GM23248 (cell line): ENCODE results near the gene MATN3. TPM values are rescaled to one million over a fixed set of nuclear protein-coding genes. Genes with fewer than 3 reads are reported as not detected.

ENCODE experiments used
- DNase-seq: peaks from one replicate; pipeline ENCODE4 v3.0.0-alpha.2; 2015
- H2AFZ ChIP-seq: fragments of 200-600 bp; sonication (generic); 2 replicates; pipeline ENCODE4 v1.6.1; 2016; ENCODE audit warnings: antibody characterized with exemption
- H3F3A ChIP-seq: fragments of 200-600 bp; sonication (generic); 2 replicates; pipeline ENCODE4 v1.6.1; 2016; ENCODE audit warnings: mild to moderate bottlenecking, antibody characterized with exemption, mixed run types; ENCODE audit not compliant: insufficient read depth
- H3K27ac ChIP-seq: fragments of 200-600 bp; sonication (generic); 2 replicates; pipeline ENCODE4 v1.5.1; 2016; ENCODE audit warnings: mild to moderate bottlenecking
- H3K27me3 ChIP-seq: fragments of 200-600 bp; sonication (generic); replicated peaks from 2 replicates; pipeline ENCODE4 v1.6.1; 2016; ENCODE audit warnings: mild to moderate bottlenecking; ENCODE audit not compliant: insufficient read depth
- H3K36me3 ChIP-seq: fragments of 200-600 bp; sonication (generic); 2 replicates; pipeline ENCODE4 v1.6.1; 2016; ENCODE audit warnings: low read depth, mild to moderate bottlenecking
- H3K4me1 ChIP-seq: fragments of 200-600 bp; sonication (generic); 2 replicates; pipeline ENCODE4 v1.6.1; 2016; ENCODE audit warnings: mild to moderate bottlenecking; ENCODE audit not compliant: insufficient read depth
- H3K4me2 ChIP-seq: fragments of 200-600 bp; sonication (generic); one replicate; pipeline ENCODE4 v1.6.1; 2016; ENCODE audit warnings: mild to moderate bottlenecking; ENCODE audit not compliant: unreplicated experiment
- H3K4me3 ChIP-seq: fragments of 200-600 bp; sonication (generic); 2 replicates; pipeline ENCODE4 v1.5.1; 2016; ENCODE audit warnings: mild to moderate bottlenecking
- H3K79me2 ChIP-seq: fragments of 200-600 bp; sonication (generic); 2 replicates; pipeline ENCODE4 v1.6.1; 2016; ENCODE audit warnings: mild to moderate bottlenecking; ENCODE audit not compliant: insufficient read depth
- H3K9ac ChIP-seq: fragments of 200-600 bp; sonication (generic); 2 replicates; pipeline ENCODE4 v1.6.1; 2016; ENCODE audit warnings: mild to moderate bottlenecking
- H3K9me2 ChIP-seq: fragments of 200-600 bp; sonication (generic); 2 replicates; pipeline ENCODE4 v1.6.1; 2016; ENCODE audit warnings: mixed run types, mild to moderate bottlenecking, moderate library complexity; ENCODE audit not compliant: insufficient read depth
- H3K9me3 ChIP-seq: fragments of 200-600 bp; sonication (generic); one replicate; pipeline ENCODE4 v1.6.1; 2017; ENCODE audit warnings: low read depth
- H4K20me1 ChIP-seq: fragments of 200-600 bp; sonication (generic); 2 replicates; pipeline ENCODE4 v1.6.0; 2016; ENCODE audit not compliant: insufficient read depth
- EZH2 ChIP-seq: fragments of 200-600 bp; sonication (generic); IDR thresholded peaks from 2 replicates; pipeline ENCODE4 v1.6.1; 2018; ENCODE audit warnings: antibody characterized with exemption, mild to moderate bottlenecking; ENCODE audit not compliant: insufficient read depth, poor library complexity, severe bottlenecking
- EZH2phosphoT487 ChIP-seq: fragments of 200-600 bp; sonication (generic); IDR thresholded peaks from 2 replicates; pipeline ENCODE4 v1.6.1; 2018; ENCODE audit warnings: antibody characterized with exemption, moderate library complexity, mild to moderate bottlenecking, low read depth; ENCODE audit not compliant: insufficient read depth
- WGBS, 2 experiments: methylation state at CpG; one replicate each; pipeline ENCODE4 v1.1.6; 2015 to 2017; ENCODE audit warnings: low lambda C conversion rate in 2 of 2, low coverage in 1 of 2; ENCODE audit errors: missing lambda C conversion rate in 2 of 2; 5-methylcytosine and 5-hydroxymethylcytosine counted together
- in situ Hi-C: fragments of 300-500 bp; cut with MboI; formaldehyde crosslinking; loops from 2 replicates; pipeline ENCODE4 v1.15.0; 2020
- polyA plus RNA-seq: library from polyadenylated mRNA; unstranded; fragments of >200 nt; fragmentation: Nextera tagmentation; extraction: Ambion mirVana; gene quantifications from 2 replicates; pipeline ENCODE4 v1.2.1, GENCODE V29; 2016
- total RNA-seq: library from RNA; depleted of rRNA; stranded (reverse); fragments of >200 nt; shearing (Covaris generic); gene quantifications from 2 replicates; pipeline ENCODE4 v1.2.3, GENCODE V29; 2014; rRNA removed

Gene MATN3
- total RNA-seq: 0.25 and 0.54 TPM in 2 replicates
- polyA plus RNA-seq: 1.7 and 2.0 TPM in 2 replicates

- Histone ChIP-seq H3K79me2 (no peaks in the 10 kb centered on the region), H3K27ac (no peak within 1 kb of the TSS), H3K4me2 (peak within 1 kb of the TSS; percentile 86), H3K9me2 (no peaks in the 10 kb centered on the region), H3F3A (no peaks in the 10 kb centered on the region), H2AFZ (peak within 1 kb of the TSS; percentile 95), H3K9me3 (no peaks in the 10 kb centered on the region), H3K9ac (peak within 1 kb of the TSS; percentile 71), H3K4me1 (no peaks in the 10 kb centered on the region), H3K4me3 (peak within 1 kb of the TSS; percentile 70), H4K20me1 (no peaks in the 10 kb centered on the region), H3K27me3 (peaks cover 5% of the 10 kb centered on the region; the same call in 1 of the 2 replicates), H3K36me3 (no peaks in the 10 kb centered on the region)
- peak; percentile 65 for DNase-seq
- in situ Hi-C loops: loop anchor here (5.0 kb wide), 1 partner anchor 80 kb away; no protein-coding TSS in a partner anchor
- no peak for TF ChIP-seq EZH2
- no peak for TF ChIP-seq EZH2phosphoT487
- WGBS, 2 experiments: 1 to 4% methylated on average over 47 to 76 of the region's 87 CpGs
These were observed at the start of gene MATN3 for GRCh38 chr2:20012282-20013125. MATN3 (minus strand) TSS chr2:20012668; CDS start chr2:20012631, 37 bp downstream.

- Histone ChIP-seq H2AFZ (no peak overlapping the region), H3K4me2 (peak overlapping the region; percentile 61), H3K4me3 (0 out of 2 replicates have a peak overlapping the region, but pooled peaks have one; percentile 34), H3K36me3 (no peaks in the 10 kb centered on the region), H3K9me2 (no peaks in the 10 kb centered on the region), H4K20me1 (no peaks in the 10 kb centered on the region), H3K9me3 (no peaks in the 10 kb centered on the region), H3K27ac (peak overlapping the region; percentile 92), H3K27me3 (no peaks in the 10 kb centered on the region), H3K79me2 (no peaks in the 10 kb centered on the region), H3F3A (peaks cover 39% of the 10 kb centered on the region), H3K4me1 (peaks cover 32% of the 10 kb centered on the region), H3K9ac (peak overlapping the region; percentile 62)
- no peak for DNase-seq
- in situ Hi-C loops: no loop called here
- 92 to 99% methylated on average over 5 of the region's 5 CpGs for WGBS, 2 experiments
- TF ChIP-seq EZH2 (no peak), EZH2phosphoT487 (no peak)
These were observed 49.5 kb upstream of the MATN3 start for GRCh38 chr2:20061940-20062339.

GRCh38 chr2:20061476-20061875 is 49.0 kb upstream of the MATN3 start:
- H2AFZ ChIP-seq: peak overlapping the region; percentile 64
- DNase-seq: peak; percentile 89
- H3K4me3 ChIP-seq: 0 out of 2 replicates have a peak overlapping the region, but pooled peaks have one; percentile 34
- 2 to 6% methylated on average over 3 of the region's 3 CpGs for WGBS, 2 experiments
- H3K9me2 ChIP-seq: no peaks in the 10 kb centered on the region
- H3K27ac ChIP-seq: peak overlapping the region; percentile 92
- no peaks in the 10 kb centered on the region for H3K27me3 ChIP-seq
- H3K4me2 ChIP-seq: peak overlapping the region; percentile 61
- no peaks in the 10 kb centered on the region for H3K36me3 ChIP-seq
- peaks cover 27% of the 10 kb centered on the region for H3K4me1 ChIP-seq
- H3K9ac ChIP-seq: peak overlapping the region; percentile 62
- no peaks in the 10 kb centered on the region for H4K20me1 ChIP-seq
- peaks cover 39% of the 10 kb centered on the region for H3F3A ChIP-seq
- no peak for TF ChIP-seq EZH2phosphoT487
- TF ChIP-seq EZH2: no peak
- no peaks in the 10 kb centered on the region for H3K79me2 ChIP-seq
- in situ Hi-C loops: no loop called here
- H3K9me3 ChIP-seq: no peaks in the 10 kb centered on the region

GRCh38 chr2:20060106-20060505 is 47.6 kb upstream of the MATN3 start:
- in situ Hi-C loops: no loop called here
- peaks cover 39% of the 10 kb centered on the region for H3F3A ChIP-seq

More at GRCh38 chr2:20060106-20060505, 47.6 kb upstream of the MATN3 start:
- TF ChIP-seq EZH2 (no peak), EZH2phosphoT487 (no peak)
- Histone ChIP-seq H3K9me2 (no peaks in the 10 kb centered on the region), H3K79me2 (no peaks in the 10 kb centered on the region), H3K9me3 (no peaks in the 10 kb centered on the region), H3K9ac (no peak overlapping the region), H3K4me1 (peaks cover 23% of the 10 kb centered on the region), H4K20me1 (no peaks in the 10 kb centered on the region), H2AFZ (no peak overlapping the region), H3K27ac (no peak overlapping the region), H3K27me3 (no peaks in the 10 kb centered on the region), H3K4me3 (no peak overlapping the region), H3K4me2 (no peak overlapping the region), H3K36me3 (no peaks in the 10 kb centered on the region)
- WGBS, 2 experiments: 96 to 98% methylated on average over 1 of the region's 1 CpG
- no peak for DNase-seq
